ENCODE data around the gene LPAR1.

Gene LPAR1

DNA sequence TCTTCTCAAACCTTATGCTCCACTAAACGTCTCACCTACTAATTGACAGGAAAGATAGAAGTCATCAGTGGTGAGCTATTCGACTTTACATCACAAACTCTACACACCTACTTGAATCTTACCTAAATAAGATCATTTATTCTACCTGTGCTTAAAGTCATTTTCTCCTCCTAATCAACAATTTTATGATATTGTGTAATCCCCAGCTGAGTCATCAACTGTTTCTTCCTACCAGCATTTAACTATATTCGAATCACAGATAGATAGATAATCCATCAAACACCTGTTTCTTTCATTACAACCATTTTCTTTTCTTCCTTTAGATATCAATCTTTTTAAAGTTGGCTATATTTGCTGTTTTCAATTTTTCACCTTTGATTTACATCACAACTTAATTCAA lies 181.5 kb downstream of the LPAR1 start:
- TF ChIP-seq CTCF (conservative IDR thresholded peaks at IDR 0.05) (no peak), ZFX (IDR thresholded peaks at IDR 0.05) (no peak)
- no peak overlapping the region for H3K27ac ChIP-seq

GRCh38 chr9:110850401-110851135 lies 187.7 kb downstream of the LPAR1 start:
- no peak for TF ChIP-seq ZFX (IDR thresholded peaks at IDR 0.05)
- TF ChIP-seq CTCF (conservative IDR thresholded peaks at IDR 0.05): peak; percentile 51
- H3K27ac ChIP-seq: no peak overlapping the region

- no peak for TF ChIP-seq CTCF (conservative IDR thresholded peaks at IDR 0.05)
- no peak for TF ChIP-seq ZFX (IDR thresholded peaks at IDR 0.05)
- no peak overlapping the region for H3K27ac ChIP-seq
These were observed 190.6 kb downstream of the LPAR1 start for GRCh38 chr9:110847671-110848070.

- H3K27ac ChIP-seq: no peak overlapping the region
- no peak for TF ChIP-seq CTCF (conservative IDR thresholded peaks at IDR 0.05)
- TF ChIP-seq ZFX (IDR thresholded peaks at IDR 0.05): no peak
These were observed 192.1 kb downstream of the LPAR1 start for GRCh38 chr9:110846215-110846614.

- TF ChIP-seq ZFX (IDR thresholded peaks at IDR 0.05) (no peak), CTCF (conservative IDR thresholded peaks at IDR 0.05) (no peak)
These were observed 194.1 kb downstream of the LPAR1 start for GRCh38 chr9:110844121-110844520.

GRCh38 chr9:110842986-110843385 lies 195.3 kb downstream of the LPAR1 start:
- TF ChIP-seq ZFX (IDR thresholded peaks at IDR 0.05) (no peak), CTCF (conservative IDR thresholded peaks at IDR 0.05) (no peak)

More at GRCh38 chr9:110844121-110844520, 194.1 kb downstream of the LPAR1 start:
- H3K27ac ChIP-seq: no peak overlapping the region

DNA sequence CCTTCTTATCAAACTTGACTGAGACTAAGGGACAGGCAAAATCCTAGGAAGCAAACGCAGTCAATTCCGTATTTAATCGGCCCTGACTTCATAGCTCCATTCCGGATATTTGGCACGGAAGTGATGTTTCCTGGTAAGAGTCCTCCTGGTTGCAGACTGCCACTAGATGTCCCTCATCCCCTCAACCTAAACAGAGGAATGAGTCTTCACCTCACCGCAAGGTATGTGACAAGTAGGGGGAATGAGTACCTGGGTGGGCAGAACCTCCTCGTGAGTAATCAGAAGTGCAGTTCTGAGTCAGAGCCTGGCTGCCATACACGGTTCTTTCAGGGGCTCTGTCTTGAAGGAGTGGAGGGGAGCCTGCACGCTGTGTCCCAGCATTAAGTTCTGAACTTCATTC lies 196.1 kb downstream of the LPAR1 start:
- TF ChIP-seq ZFX (IDR thresholded peaks at IDR 0.05) (no peak), CTCF (conservative IDR thresholded peaks at IDR 0.05) (peak; percentile 48)
- no peak overlapping the region for H3K27ac ChIP-seq

More at GRCh38 chr9:110842986-110843385, 195.3 kb downstream of the LPAR1 start:
- H3K27ac ChIP-seq: no peak overlapping the region
